Tibial artery (tissue), 4 donors: ENCODE measurements around the gene PLCZ1.
"Not testable (repeated sequence)": the region's sequence is repeated elsewhere in the genome, so short reads cannot be mapped to it uniquely, and the experiment has no call there.

Experiments used
- DNase-seq, 2 donors: peaks; one replicate each; pipeline ENCODE4 v3.0.0-alpha.2; 2019
- H3K27ac ChIP-seq, 2 donors: fragments of 200-600 bp; sonication (generic) in 1 of 2; 1 replicate in 1 of 2; 2 replicates in 1 of 2; pipeline ENCODE4 v1.5.1; 2018 to 2019; ENCODE audit warnings: mild to moderate bottlenecking in 1 of 2
- H3K27me3 ChIP-seq, 2 donors: fragments of 200-600 bp; sonication (generic) in 1 of 2; one replicate each; pipeline versions ENCODE4 v1.5.1 to v1.6.0; 2016 to 2019
- H3K36me3 ChIP-seq, 3 donors: fragments of 200-600 bp; sonication (generic) in 2 of 3; one replicate each; pipeline ENCODE4 v1.5.1; 2016 to 2019; ENCODE audit warnings: mild to moderate bottlenecking in 2 of 3
- H3K4me1 ChIP-seq, 4 donors: fragments of 200-600 bp; sonication (generic) in 2 of 4; 1 replicate in 3 of 4; 2 replicates in 1 of 4; pipeline ENCODE4 v1.5.1; 2016 to 2019
- H3K4me3 ChIP-seq, 2 donors: fragments of 200-600 bp; sonication (generic) in 1 of 2; 1 replicate in 1 of 2; 2 replicates in 1 of 2; pipeline ENCODE4 v1.5.1; 2018 to 2019; ENCODE audit warnings: mild to moderate bottlenecking in 2 of 2
- H3K9me3 ChIP-seq, 3 donors: fragments of 200-600 bp; sonication (generic) in 1 of 3; one replicate each; pipeline ENCODE4 v1.5.1; 2016 to 2019
- intact Hi-C: fragments of 100-400 bp; cut with DNase I; formaldehyde crosslinking; loops from one replicate; pipeline ENCODE4 v1.15.0; 2023; ENCODE audit warnings: low total_unique reads
- TF ChIP-seq, protein P1 (sequence below), 2 experiments: fragments of 200-600 bp in 1 of 2; fragments of 450-650 bp in 1 of 2; IDR thresholded peaks; one replicate each; pipeline ENCODE4 v1.5.1; 2017 to 2019; ENCODE audit warnings: antibody characterized with exemption in 2 of 2, mild to moderate bottlenecking in 1 of 2, moderate library complexity in 1 of 2

PLCZ1 gene, protein sequence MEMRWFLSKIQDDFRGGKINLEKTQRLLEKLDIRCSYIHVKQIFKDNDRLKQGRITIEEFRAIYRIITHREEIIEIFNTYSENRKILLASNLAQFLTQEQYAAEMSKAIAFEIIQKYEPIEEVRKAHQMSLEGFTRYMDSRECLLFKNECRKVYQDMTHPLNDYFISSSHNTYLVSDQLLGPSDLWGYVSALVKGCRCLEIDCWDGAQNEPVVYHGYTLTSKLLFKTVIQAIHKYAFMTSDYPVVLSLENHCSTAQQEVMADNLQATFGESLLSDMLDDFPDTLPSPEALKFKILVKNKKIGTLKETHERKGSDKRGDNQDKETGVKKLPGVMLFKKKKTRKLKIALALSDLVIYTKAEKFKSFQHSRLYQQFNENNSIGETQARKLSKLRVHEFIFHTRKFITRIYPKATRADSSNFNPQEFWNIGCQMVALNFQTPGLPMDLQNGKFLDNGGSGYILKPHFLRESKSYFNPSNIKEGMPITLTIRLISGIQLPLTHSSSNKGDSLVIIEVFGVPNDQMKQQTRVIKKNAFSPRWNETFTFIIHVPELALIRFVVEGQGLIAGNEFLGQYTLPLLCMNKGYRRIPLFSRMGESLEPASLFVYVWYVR

GRCh38 chr12:18737819-18738218 lies at the start of gene PLCZ1, which contains the start of gene CAPZA3:
PLCZ1 (minus strand) TSS chr12:18738012; CDS start chr12:18737371, 641 bp downstream.
CAPZA3 (plus strand) TSS chr12:18738119; CDS start chr12:18738269, 150 bp downstream.
- intact Hi-C loops: no loop called here
- no peak within 1 kb of the TSS for H3K27ac ChIP-seq
- no peaks in the 10 kb centered on the region for H3K27me3 ChIP-seq

GRCh38 chr12:18785465-18785864 lies 47.7 kb upstream of the PLCZ1 start:
- H3K4me3 ChIP-seq, H3K4me1 ChIP-seq, DNase-seq, H3K36me3 ChIP-seq, H3K9me3 ChIP-seq, intact Hi-C loops, H3K27ac ChIP-seq, H3K27me3 ChIP-seq: not testable (repeated sequence)

More at GRCh38 chr12:18737819-18738218, at the start of gene PLCZ1, which contains the start of gene CAPZA3:
- Histone ChIP-seq H3K4me1 (no peaks in the 10 kb centered on the region), H3K9me3 (peaks cover 5 to 14% (median 5%) of the 10 kb centered on the region in 3 donors), H3K4me3 (no peak within 1 kb of the TSS), H3K36me3 (no peaks in the 10 kb centered on the region)
- TF ChIP-seq, protein P1, sequence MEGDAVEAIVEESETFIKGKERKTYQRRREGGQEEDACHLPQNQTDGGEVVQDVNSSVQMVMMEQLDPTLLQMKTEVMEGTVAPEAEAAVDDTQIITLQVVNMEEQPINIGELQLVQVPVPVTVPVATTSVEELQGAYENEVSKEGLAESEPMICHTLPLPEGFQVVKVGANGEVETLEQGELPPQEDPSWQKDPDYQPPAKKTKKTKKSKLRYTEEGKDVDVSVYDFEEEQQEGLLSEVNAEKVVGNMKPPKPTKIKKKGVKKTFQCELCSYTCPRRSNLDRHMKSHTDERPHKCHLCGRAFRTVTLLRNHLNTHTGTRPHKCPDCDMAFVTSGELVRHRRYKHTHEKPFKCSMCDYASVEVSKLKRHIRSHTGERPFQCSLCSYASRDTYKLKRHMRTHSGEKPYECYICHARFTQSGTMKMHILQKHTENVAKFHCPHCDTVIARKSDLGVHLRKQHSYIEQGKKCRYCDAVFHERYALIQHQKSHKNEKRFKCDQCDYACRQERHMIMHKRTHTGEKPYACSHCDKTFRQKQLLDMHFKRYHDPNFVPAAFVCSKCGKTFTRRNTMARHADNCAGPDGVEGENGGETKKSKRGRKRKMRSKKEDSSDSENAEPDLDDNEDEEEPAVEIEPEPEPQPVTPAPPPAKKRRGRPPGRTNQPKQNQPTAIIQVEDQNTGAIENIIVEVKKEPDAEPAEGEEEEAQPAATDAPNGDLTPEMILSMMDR (IDR thresholded peaks at IDR 0.05): no peak
- DNase-seq: no peak

DNA sequence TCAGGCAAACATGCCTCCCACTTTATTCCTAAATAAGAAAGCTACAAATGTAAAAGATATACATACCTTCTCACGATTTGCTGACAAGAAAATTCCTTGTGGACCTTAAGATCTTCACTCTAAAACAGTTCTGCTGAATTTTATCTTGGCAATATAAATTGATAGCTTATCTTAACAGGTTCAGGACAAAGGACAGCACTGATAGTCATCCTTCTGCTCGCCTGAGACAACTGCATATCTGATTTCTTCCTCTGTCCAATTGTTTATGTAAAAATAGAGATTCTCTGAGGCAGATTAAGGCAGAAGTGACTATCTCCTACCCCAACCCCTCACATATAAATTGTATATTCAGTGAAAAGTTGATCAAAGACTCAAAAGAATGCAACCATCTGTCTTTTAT lies 45.0 kb upstream of the PLCZ1 start:
- Histone ChIP-seq H3K36me3 (no peaks in the 10 kb centered on the region), H3K27ac (no peak overlapping the region), H3K9me3 (peaks cover 0 to 5% (median 0%) of the 10 kb centered on the region in 3 donors), H3K4me1 (no peaks in the 10 kb centered on the region), H3K4me3 (no peak overlapping the region), H3K27me3 (no peaks in the 10 kb centered on the region)
- TF ChIP-seq, protein P1 (IDR thresholded peaks at IDR 0.05): no peak
- intact Hi-C loops: no loop called here
- no peak for DNase-seq

DNA sequence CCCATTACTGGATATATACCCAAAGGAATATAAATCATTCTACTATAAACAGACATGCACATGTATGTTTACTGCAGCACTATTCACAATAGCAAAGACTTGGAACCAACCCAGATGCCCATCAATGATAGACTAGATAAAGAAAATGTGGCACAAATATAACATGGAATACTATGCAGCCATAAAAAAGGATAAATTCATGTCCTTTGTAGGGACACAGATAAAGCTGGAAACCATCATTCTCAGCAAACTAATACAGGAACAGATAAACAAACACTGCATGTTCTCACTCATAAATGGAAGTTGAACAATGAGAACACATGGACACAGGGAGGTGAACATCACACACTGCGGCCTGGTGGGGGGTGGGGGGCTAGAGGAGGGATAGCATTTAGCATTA lies 28.7 kb upstream of the PLCZ1 start:
- DNase-seq, H3K4me1 ChIP-seq, H3K36me3 ChIP-seq, intact Hi-C loops, H3K4me3 ChIP-seq, H3K27ac ChIP-seq, H3K27me3 ChIP-seq, H3K9me3 ChIP-seq: not testable (repeated sequence)

GRCh38 chr12:18755341-18755740 lies 17.5 kb upstream of the PLCZ1 start:
- Histone ChIP-seq H3K36me3 (no peaks in the 10 kb centered on the region), H3K27me3 (no peaks in the 10 kb centered on the region), H3K4me1 (no peaks in the 10 kb centered on the region), H3K27ac (no peak overlapping the region), H3K4me3 (no peak overlapping the region), H3K9me3 (no peaks in the 10 kb centered on the region)
- no peak for DNase-seq
- intact Hi-C loops: no loop called here
- TF ChIP-seq, protein P1 (IDR thresholded peaks at IDR 0.05): no peak

DNA sequence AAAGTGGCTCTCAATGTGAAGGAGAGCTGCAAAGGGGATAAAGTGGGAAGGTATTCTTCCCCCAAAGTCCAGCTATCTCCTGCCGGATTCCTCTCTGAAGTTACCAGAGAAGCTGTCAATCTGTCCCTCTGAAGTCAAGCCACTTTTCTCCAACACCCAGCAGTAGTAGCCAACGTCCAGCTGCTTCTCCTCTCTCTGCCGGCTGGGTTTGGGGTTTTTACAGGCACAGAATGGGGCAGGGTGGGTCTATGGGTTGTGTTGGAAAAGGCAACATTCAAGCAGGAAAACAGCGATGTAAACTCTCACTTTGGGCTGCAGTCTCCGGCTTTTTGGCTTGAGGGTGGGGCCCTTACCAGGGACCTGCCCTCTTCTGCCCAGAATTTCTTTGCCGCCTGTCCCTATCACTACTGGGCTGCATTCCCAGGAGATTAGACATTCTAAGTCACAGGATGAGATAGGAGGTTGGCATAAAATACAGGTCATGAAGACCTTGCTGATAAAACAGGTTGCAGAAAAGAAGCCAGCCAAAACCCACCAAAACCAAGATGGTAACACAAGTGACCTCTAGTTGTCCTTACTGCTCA lies 16.4 kb upstream of the PLCZ1 start:
- intact Hi-C loops: no loop called here
- Histone ChIP-seq H3K36me3 (no peaks in the 10 kb centered on the region), H3K4me3 (no peak overlapping the region), H3K9me3 (no peaks in the 10 kb centered on the region), H3K27me3 (no peaks in the 10 kb centered on the region), H3K27ac (no peak overlapping the region), H3K4me1 (no peaks in the 10 kb centered on the region)
- TF ChIP-seq, protein P1 (IDR thresholded peaks at IDR 0.05): no peak
- no peak for DNase-seq
